Epithelial cell of prostate (primary cell): Measurements from ENCODE around the gene PCBP1.
A peak's percentile ranks its signal among the peaks of the same experiment; 100 is the strongest.
"Not testable (repeated sequence)": the region's sequence is repeated elsewhere in the genome, so short reads cannot be mapped to it uniquely, and the experiment has no call there.

Experiments used
- DNase-seq: peaks from one replicate; pipeline ENCODE4 v3.0.0-alpha.2; 2011; ENCODE audit warnings: low read depth, low spot score
- H3K27ac ChIP-seq: fragments of 450-650 bp; 2 replicates; pipeline ENCODE4 v1.5.1; 2017; ENCODE audit warnings: mild to moderate bottlenecking

PCBP1 gene

GRCh38 chr2:70080610-70081200, 6.6 kb upstream of the PCBP1 start:
- H3K27ac ChIP-seq, result peak overlapping the region; percentile 100

DNA sequence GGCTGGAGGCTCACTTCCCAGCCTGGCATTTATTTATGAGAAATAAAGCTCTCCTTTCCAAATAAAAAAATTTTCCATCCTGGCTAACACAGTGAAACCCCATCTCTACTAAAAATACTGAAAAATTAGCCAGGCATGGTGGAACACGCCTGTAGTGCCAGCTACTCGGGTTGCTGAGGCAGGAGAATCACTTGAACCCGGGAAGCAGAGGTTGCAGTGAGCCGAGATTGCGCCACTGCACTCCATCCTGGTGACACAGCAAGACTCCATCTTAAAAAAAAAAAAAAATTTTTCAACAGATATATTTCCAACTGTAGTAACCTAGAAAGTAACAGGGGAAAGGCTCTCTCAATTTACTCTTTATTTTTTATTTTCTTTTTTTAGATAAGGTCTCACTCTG, 6.1 kb upstream of the PCBP1 start:
- H3K27ac ChIP-seq, result peak overlapping the region; percentile 100
- no peak for DNase-seq

More at GRCh38 chr2:70080610-70081200, 6.6 kb upstream of the PCBP1 start:
- no peak for DNase-seq

DNA sequence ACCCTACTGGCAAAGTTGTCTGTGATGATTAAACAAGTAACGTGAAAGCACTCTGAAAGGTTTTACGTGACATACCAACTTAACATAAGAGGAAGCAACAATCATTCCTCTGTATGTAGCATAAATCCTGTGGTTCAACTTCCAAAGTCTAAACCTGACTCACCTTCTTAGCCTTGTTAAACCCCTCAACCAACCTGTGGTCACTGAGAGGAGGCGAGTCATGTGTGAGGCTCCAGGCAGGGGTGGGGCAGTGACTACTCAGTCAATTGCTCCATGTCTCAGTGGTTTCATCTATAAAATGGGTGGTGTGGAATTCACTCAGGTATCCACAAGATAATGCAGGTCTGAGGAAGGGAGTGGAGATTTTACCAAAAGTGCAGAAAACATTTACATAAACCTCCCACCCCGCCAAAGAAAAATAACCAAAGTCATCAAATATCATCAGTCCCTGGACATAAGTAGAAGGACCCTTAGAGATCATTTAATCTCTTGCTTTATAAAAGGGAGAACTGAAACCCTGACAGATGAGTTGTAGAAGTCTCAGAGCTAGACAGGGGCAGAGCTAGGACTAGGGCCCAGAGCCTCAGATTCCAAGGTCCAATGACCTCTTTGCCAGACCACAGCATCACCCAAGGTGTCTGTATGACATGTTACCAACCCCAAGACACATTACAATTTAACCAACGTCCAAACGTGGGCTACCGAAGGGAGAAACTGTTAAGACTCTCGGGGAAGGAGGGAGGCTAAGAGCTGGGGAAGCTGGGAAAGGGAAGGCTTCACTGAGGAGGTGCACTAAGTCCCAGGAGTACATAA, 3.7 kb upstream of the PCBP1 start:
- peak; percentile 97 for DNase-seq
- H3K27ac ChIP-seq, result peak overlapping the region; percentile 100

DNA sequence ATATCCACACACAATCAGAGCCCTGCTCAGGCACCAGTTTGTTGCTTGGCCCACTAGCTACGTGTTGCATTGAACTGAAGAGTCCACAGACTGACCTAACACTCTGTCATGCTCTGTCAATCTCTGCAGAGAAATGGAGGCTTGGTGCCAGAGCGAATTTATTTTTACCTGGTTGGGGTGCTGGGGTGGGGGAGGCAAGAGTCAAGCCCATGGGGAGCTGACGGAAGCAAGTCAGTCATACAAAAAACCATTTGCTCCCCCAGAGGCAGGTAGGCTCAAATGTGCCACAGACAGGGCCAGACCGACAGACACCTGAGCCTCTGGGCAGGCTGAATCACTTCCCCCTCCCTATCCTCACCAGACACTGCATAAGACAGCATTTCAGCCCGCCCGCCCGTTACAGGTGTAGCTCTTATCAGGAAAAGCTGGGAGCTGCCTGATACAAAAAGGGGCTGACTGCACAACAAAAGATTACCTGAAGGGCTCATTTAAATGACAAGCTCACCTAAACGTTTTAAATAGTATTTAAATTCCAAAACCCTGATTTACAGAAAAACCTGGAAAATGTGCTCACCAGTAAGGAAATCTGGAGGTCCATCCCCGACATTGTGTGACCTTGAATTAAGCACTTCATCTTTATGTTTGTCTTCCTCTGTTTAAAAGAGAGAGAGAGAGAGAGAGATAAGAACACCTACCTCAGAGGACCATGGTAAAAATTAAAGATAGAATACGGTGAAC, 2.1 kb upstream of the PCBP1 start:
- DNase-seq, result no peak
- peak overlapping the region; percentile 100 for H3K27ac ChIP-seq

DNA sequence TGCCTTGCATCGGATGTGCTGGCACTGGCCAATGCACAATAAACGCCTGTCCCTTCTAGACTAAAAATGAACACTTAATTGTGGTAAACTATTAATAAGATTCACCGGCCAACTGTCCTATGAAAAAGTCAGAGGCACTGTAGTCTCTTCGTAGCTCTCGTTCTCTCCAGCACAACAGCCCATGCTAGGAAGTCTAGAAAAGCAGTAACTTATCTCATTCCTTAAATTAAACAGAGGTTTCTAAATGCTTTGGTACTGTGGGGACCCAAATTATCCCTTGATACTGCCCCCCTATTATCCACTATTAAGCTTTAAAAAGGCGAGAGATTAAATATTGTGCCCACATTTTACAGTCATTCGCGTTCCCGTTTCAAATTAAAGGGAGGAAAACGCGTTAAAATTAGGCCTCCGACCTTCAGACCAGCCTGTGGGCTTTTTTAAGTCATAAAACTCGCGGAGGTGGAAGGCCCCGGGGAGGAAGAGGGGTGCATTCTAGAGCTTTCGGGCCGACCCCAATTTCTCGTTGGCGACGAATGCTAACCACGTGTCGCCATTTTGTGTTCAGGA, 1.5 kb upstream of the PCBP1 start:
- no peak for DNase-seq
- peak overlapping the region; percentile 100 for H3K27ac ChIP-seq

GRCh38 chr2:70086278-70086837, 919 bp upstream of the PCBP1 start:
- no peak for DNase-seq
- H3K27ac ChIP-seq, result peak overlapping the region; percentile 100

DNA sequence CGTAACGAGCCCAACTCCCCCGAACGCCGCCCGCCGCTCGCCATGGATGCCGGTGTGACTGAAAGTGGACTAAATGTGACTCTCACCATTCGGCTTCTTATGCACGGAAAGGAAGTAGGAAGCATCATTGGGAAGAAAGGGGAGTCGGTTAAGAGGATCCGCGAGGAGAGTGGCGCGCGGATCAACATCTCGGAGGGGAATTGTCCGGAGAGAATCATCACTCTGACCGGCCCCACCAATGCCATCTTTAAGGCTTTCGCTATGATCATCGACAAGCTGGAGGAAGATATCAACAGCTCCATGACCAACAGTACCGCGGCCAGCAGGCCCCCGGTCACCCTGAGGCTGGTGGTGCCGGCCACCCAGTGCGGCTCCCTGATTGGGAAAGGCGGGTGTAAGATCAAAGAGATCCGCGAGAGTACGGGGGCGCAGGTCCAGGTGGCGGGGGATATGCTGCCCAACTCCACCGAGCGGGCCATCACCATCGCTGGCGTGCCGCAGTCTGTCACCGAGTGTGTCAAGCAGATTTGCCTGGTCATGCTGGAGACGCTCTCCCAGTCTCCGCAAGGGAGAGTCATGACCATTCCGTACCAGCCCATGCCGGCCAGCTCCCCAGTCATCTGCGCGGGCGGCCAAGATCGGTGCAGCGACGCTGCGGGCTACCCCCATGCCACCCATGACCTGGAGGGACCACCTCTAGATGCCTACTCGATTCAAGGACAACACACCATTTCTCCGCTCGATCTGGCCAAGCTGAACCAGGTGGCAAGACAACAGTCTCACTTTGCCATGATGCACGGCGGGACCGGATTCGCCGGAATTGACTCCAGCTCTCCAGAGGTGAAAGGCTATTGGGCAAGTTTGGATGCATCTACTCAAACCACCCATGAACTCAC, 673 bp downstream of the PCBP1 start:
- no peak for DNase-seq
- peak overlapping the region; percentile 100 for H3K27ac ChIP-seq

- DNase-seq, result no peak
- H3K27ac ChIP-seq, result peak overlapping the region; percentile 100
Observed at GRCh38 chr2:70088598-70089219, 1.4 kb downstream of the PCBP1 start.

- no peak for DNase-seq
- peak overlapping the region; percentile 100 for H3K27ac ChIP-seq
Observed at GRCh38 chr2:70089220-70089982, 2.1 kb downstream of the PCBP1 start.

- peak overlapping the region; percentile 100 for H3K27ac ChIP-seq
- no peak for DNase-seq
Observed at GRCh38 chr2:70089983-70090525, 2.8 kb downstream of the PCBP1 start.

DNA sequence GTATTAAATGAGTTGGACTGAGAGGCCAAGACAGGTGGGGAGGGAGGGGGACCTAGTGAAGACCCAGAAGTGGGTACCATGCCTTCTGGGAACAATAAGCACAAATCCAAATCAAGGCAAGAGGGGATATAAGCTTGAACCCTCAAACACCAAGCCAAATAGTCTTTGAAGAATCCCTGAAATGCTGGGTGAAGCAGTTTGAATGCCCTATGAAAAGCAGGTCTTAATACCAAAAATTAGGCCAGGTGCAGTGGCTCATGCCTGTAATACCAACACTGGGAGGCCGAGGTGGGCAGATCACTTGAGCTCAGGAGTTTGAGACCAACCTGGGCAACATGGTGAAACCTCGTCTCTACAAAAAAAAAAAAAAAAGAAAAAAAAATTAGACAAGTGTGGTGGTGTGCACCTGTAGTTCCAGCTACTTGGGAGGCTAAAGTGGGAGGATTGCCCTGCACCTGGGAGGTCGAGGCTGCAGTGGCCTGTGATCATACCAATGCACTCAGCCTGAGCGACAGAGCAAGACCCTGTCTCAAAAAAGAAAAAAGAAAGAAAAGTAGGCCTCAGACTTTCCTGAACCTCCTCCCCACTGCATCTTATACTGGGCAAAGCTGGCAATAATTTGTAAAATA, 3.5 kb downstream of the PCBP1 start:
- DNase-seq, result no peak
- H3K27ac ChIP-seq, result peak overlapping the region; percentile 100

DNA sequence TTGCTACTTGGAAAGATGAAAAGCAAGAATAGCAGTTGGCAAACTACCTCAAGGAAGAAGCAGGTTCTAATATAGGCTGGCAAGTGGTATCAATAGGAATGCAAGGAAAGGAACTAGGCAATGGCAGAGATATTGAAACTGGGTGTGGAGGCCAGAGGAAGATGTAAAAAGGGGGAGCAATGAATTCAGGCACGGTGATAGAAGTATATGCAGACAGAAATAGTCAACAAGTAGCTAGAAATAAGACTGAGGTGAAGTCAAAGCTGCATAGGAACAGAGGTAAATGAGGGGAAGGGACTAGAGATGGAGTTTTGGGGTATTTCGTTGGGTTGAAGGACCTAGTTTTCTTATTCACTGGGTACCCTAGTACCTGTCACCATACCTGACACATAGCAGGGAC, 4.1 kb downstream of the PCBP1 start:
- H3K27ac ChIP-seq, result peak overlapping the region; percentile 100
- DNase-seq, result no peak

- no peak overlapping the region for H3K27ac ChIP-seq
- no peak for DNase-seq
Observed at GRCh38 chr2:70091816-70092215, 4.5 kb downstream of the PCBP1 start.

DNA sequence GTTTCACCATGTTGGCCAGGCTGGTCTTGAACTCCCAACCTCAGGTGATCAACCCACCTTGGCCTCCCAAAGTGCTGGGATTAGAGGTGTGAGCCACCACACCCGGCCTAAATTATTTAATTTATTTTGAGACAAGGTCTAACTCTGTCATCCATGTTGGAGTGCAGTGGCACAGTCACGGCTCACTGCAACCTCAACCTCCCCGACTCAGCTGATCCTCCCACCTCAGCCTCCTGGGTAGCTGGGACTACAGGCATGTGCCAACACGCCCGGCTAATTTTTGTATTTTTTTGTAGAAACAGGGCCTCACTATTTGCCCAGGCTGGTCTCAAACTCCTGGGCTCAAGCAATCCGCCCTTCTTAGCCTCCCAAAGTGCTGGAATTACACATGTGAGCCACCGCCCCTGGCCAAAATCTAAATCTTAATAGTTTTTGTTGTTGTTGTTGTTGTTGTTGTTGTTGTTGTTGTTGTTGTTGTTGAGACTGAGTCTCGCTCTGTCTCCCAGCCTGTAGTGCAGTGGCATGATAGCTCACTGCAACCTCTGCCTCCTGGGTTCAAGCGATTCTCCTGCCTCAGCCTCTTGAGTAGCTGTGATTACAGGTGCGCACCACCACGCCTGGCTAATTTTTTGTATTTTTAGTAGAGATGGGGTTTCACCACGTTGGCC, 5.4 kb downstream of the PCBP1 start:
- not testable (repeated sequence) for H3K27ac ChIP-seq, DNase-seq

DNA sequence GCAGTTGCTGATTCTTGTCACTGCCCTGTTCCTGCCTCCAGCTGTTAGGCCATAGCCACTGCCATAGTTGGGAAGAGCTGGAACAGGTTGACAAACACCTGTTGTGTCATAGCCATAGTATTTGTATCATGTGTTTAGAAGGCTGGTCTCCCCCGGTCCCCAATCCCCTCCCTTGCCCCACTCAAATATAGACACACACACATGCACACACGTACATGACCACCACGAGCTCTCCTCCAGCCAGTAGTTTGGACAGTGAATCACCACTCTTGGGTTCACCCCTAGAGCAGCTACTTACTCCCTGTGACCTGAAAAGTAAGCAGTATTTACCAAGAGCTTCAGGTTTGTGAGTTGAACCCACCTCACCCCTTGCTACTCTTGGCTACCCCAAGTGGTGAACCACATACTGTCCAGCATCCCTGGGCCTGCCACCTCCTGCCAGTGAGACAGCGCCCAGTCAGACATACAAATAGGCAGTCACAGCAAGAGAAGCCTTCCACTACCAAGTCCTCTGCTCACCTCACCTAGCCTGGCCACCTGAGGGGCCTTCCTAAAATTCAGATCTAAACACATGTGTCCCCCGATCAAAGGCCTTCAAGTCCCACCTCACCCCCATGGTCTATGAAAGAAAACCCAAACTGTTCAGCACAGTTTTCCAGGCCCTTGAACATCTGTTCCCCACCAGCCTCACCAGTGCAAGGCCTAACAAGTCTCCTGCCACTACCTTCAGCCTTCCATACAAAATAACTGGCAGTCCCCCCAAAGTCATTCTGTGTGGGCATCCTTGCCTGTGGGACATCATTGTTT, 7.1 kb downstream of the PCBP1 start:
- no peak for DNase-seq
- peak overlapping the region; percentile 84 for H3K27ac ChIP-seq

- peak overlapping the region; percentile 84 for H3K27ac ChIP-seq
- no peak for DNase-seq
Observed at GRCh38 chr2:70094978-70095719, 7.9 kb downstream of the PCBP1 start.
